ENCODE measurements around the gene YPEL5. TPM values are rescaled to one million over a fixed set of nuclear protein-coding genes. Genes with fewer than 3 reads are reported as not detected.

Gene YPEL5
- total RNA-seq, 1 experiment from 2014 or later, result 27.3 TPM

GRCh38 chr2:30148850-30149249 is 2.0 kb downstream of the YPEL5 start (continued):
- TF ChIP-seq TEAD1 (CRISPR knock-in tag; IDR thresholded peaks at IDR 0.05) (no peak), ETV6 (CRISPR knock-in tag; IDR thresholded peaks at IDR 0.05) (no peak)
- TF ChIP-seq, protein P1, sequence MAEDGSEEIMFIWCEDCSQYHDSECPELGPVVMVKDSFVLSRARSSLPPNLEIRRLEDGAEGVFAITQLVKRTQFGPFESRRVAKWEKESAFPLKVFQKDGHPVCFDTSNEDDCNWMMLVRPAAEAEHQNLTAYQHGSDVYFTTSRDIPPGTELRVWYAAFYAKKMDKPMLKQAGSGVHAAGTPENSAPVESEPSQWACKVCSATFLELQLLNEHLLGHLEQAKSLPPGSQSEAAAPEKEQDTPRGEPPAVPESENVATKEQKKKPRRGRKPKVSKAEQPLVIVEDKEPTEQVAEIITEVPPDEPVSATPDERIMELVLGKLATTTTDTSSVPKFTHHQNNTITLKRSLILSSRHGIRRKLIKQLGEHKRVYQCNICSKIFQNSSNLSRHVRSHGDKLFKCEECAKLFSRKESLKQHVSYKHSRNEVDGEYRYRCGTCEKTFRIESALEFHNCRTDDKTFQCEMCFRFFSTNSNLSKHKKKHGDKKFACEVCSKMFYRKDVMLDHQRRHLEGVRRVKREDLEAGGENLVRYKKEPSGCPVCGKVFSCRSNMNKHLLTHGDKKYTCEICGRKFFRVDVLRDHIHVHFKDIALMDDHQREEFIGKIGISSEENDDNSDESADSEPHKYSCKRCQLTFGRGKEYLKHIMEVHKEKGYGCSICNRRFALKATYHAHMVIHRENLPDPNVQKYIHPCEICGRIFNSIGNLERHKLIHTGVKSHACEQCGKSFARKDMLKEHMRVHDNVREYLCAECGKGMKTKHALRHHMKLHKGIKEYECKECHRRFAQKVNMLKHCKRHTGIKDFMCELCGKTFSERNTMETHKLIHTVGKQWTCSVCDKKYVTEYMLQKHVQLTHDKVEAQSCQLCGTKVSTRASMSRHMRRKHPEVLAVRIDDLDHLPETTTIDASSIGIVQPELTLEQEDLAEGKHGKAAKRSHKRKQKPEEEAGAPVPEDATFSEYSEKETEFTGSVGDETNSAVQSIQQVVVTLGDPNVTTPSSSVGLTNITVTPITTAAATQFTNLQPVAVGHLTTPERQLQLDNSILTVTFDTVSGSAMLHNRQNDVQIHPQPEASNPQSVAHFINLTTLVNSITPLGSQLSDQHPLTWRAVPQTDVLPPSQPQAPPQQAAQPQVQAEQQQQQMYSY (CRISPR knock-in tag; IDR thresholded peaks at IDR 0.05), result no peak

DNA sequence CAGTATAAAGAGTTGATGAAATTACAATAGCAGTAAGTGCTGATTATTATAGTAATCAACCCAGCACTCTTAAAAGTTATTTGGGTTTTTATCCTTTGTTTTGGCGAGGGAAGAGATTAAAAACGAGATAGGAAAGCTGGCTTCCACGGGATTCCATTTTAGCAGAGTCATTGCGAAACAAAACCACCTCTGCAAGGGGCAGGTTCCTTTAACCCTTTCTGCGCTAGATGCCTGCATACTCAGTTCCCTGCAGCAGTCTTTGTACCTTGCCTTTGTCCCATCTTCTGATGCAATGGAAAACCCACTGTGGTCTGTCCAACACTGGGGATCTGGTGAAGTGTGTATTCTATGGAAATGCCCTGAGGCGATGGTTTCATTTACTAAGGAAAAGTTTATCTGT is 2.7 kb downstream of the YPEL5 start:
- peak; percentile 19 for DNase-seq (ENCODE audit: low spot score)
- ChIA-PET CTCF (interaction anchor here (3.2 to 8.1 kb wide), 2 partner anchors 14 to 562 kb away, joined by 17 to 113 read pairs; no protein-coding TSS in a partner anchor), POLR2A (interaction anchor here (1.5 kb wide), 1 partner anchor 82 kb away, joined by 6 read pairs; the partner anchor contains the start of gene LBH)

GRCh38 chr2:30149976-30150375 is 3.2 kb downstream of the YPEL5 start:
- DNase-seq (ENCODE audit: low spot score) (no peak), ATAC-seq (no peak)
- Mint-ChIP-seq H3K27ac (peak overlapping the region; percentile 92), H3K9me3 (no peaks in the 10 kb centered on the region), H3K36me3 (peaks cover 6% of the 10 kb centered on the region; the same call in 1 of the 2 replicates), H3K4me1 (peaks cover 51% of the 10 kb centered on the region), H3K4me3 (peak overlapping the region; percentile 86), H3K27me3 (ENCODE audit: low read depth) (peaks cover 8% of the 10 kb centered on the region)
- TF ChIP-seq GRHL2 (CRISPR knock-in tag; IDR thresholded peaks at IDR 0.05; ENCODE audit: insufficient replicate concordance, severe bottlenecking), result no peak
- TF ChIP-seq JAZF1 (CRISPR knock-in tag; IDR thresholded peaks at IDR 0.05), result no peak
- no peak for TF ChIP-seq NFE2L1 (CRISPR knock-in tag; IDR thresholded peaks at IDR 0.05)
- no peak for TF ChIP-seq PREB (CRISPR knock-in tag; IDR thresholded peaks at IDR 0.05; ENCODE audit: borderline replicate concordance)
- TF ChIP-seq FOXK1 (CRISPR knock-in tag; IDR thresholded peaks at IDR 0.05), result no peak
- no peak for TF ChIP-seq ETV6 (CRISPR knock-in tag; IDR thresholded peaks at IDR 0.05)
- TF ChIP-seq ZNF317 (CRISPR knock-in tag; IDR thresholded peaks at IDR 0.05; ENCODE audit: borderline replicate concordance, low read depth), result no peak
- no peak for TF ChIP-seq IRF2 (CRISPR knock-in tag; IDR thresholded peaks at IDR 0.05; ENCODE audit: borderline replicate concordance, low read depth)
- TF ChIP-seq ATF2 (CRISPR knock-in tag; IDR thresholded peaks at IDR 0.05; ENCODE audit: borderline replicate concordance, low read depth), result no peak
- no peak for TF ChIP-seq KAT7 (CRISPR knock-in tag; IDR thresholded peaks at IDR 0.05; ENCODE audit: borderline replicate concordance)
- CTCF ChIA-PET, result interaction anchor here (0.6 to 8.1 kb wide), 3 partner anchors 14 to 562 kb away, joined by 3 to 113 read pairs (median 17); no protein-coding TSS in a partner anchor
- POLR2A ChIA-PET, result interaction anchor here (1.5 kb wide), 1 partner anchor 82 kb away, joined by 6 read pairs; the partner anchor contains the start of gene LBH

More for the DNA sequence above, 2.7 kb downstream of the YPEL5 start:
- Mint-ChIP-seq H3K4me1 (peaks cover 51% of the 10 kb centered on the region), H3K36me3 (peaks cover 6% of the 10 kb centered on the region; the same call in 1 of the 2 replicates), H3K9me3 (no peaks in the 10 kb centered on the region), H3K27ac (peak overlapping the region; percentile 92), H3K27me3 (ENCODE audit: low read depth) (peaks cover 13% of the 10 kb centered on the region), H3K4me3 (peak overlapping the region; percentile 86)
- TF ChIP-seq NFE2L1 (CRISPR knock-in tag; IDR thresholded peaks at IDR 0.05) (peak; percentile 74), MAX (CRISPR knock-in tag; IDR thresholded peaks at IDR 0.05) (0 out of 2 replicates have a peak, but pooled peaks have one; percentile 12), E2F1 (CRISPR knock-in tag; IDR thresholded peaks at IDR 0.05) (no peak)
- no peak for ATAC-seq

All from WTC11 (cell line).